Adrenal gland (tissue), 12 donors: ENCODE measurements around the gene PSMB2. TPM values are rescaled to one million over a fixed set of nuclear protein-coding genes. Genes with fewer than 3 reads are reported as not detected.
"Not testable (repeated sequence)": the region's sequence is repeated elsewhere in the genome, so short reads cannot be mapped to it uniquely, and the experiment has no call there.

Source experiments
- DNase-seq, 7 donors: peaks; one replicate each; pipeline ENCODE4 v3.0.0-alpha.2; 2019 to 2020
- H3K27ac ChIP-seq, 5 donors: fragments of 200-600 bp; sonication (generic) in 4 of 5; 1 replicate in 3 of 5; 2 replicates in 2 of 5; pipeline versions ENCODE4 v1.5.1 to v1.8.0; 2016 to 2020; ENCODE audit warnings: mild to moderate bottlenecking in 1 of 5
- H3K27me3 ChIP-seq: fragments of 200-600 bp; 2 replicates; pipeline ENCODE4 v1.8.0; 2021
- H3K36me3 ChIP-seq, 2 donors: fragments of 200-600 bp; replicated peaks in 1 of 2; 1 replicate in 1 of 2; 2 replicates in 1 of 2; pipeline versions ENCODE4 v1.5.1 to v1.8.0; 2018 to 2022
- H3K4me1 ChIP-seq, 2 donors: fragments of 200-600 bp; replicated peaks in 1 of 2; 1 replicate in 1 of 2; 2 replicates in 1 of 2; pipeline versions ENCODE4 v1.5.1 to v1.8.0; 2018 to 2021
- H3K4me3 ChIP-seq, 4 donors: fragments of 200-600 bp; sonication (generic) in 3 of 4; one replicate each; pipeline ENCODE4 v1.5.1; 2016 to 2018
- H3K9me3 ChIP-seq, 3 donors: fragments of 200-600 bp; sonication (generic) in 1 of 3; replicated peaks in 1 of 3; 1 replicate in 2 of 3; 2 replicates in 1 of 3; pipeline versions ENCODE4 v1.5.1 to v1.8.0; 2016 to 2021
- CTCF ChIP-seq, 6 experiments: fragments of 450-650 bp in 4 of 6; fragments of 200-600 bp in 2 of 6; sonication (generic) in 1 of 6; IDR thresholded peaks; 1 replicate in 5 of 6; 2 replicates in 1 of 6; pipeline versions ENCODE4 v1.5.1 to v1.8.0; 2016 to 2021; ENCODE audit warnings: antibody characterized with exemption in 6 of 6, mild to moderate bottlenecking in 2 of 6, moderate library complexity in 1 of 6
- POLR2A ChIP-seq, 2 donors: fragments of 450-650 bp; IDR thresholded peaks; one replicate each; pipeline ENCODE4 v1.6.1; 2017; ENCODE audit warnings: antibody characterized with exemption in 2 of 2, mild to moderate bottlenecking in 2 of 2, moderate library complexity in 1 of 2
- WGBS, 4 donors: extraction: QIAGEN DNeasy Blood & Tissue Kit in 2 of 4; methylation state at CpG; one replicate each; pipeline versions ENCODE4 v1.1.5 to v1.1.7; 2013 to 2017; 5-methylcytosine and 5-hydroxymethylcytosine counted together
- intact Hi-C, 2 donors: fragments of 100-400 bp; cut with DNase I; formaldehyde crosslinking; loops; one replicate each; pipeline versions ENCODE4 v1.14.1 to v1.15.0; 2022 to 2023
- polyA plus RNA-seq, 3 donors: library from polyadenylated mRNA; stranded (reverse); fragments of 200-250 nt in 2 of 3; fragments of 350-450 nt in 1 of 3; fragmentation: Illumina TruSeq in 1 of 3; extraction: RNeasy Lipid Tissue Mini Kit (QIAGEN cat#74804) in 1 of 3; gene quantifications; one replicate each; pipeline ENCODE4 v1.2.3, GENCODE V29; 2013 to 2014
- total RNA-seq, 9 donors: library from RNA; depleted of rRNA in 4 of 9; stranded (reverse); fragments of >200 nt in 4 of 9; fragments of 120-200 nt in 1 of 9; fragmentation: NEBNext Ultra II Directional in 1 of 9; extraction: Animal tissue kit (Norgen Biotek cat#: 25700) in 1 of 9; gene quantifications; one replicate each; pipeline versions ENCODE4 v1.1.0 to v1.2.4, GENCODE V29; 2013 to 2023
- donor health status: healthy with polysubstance abuse.
- donor health status: Bipolar disorder and iron deficiency.
- donor health status: DM: yes; HTN: yes; CAD: no.
- donor health status: DM: no; HTN: no; CAD: no.
- donor health status: DM: no; HTN: no; CAD: no.
- donor health status: DM: yes; HTN: yes; CAD: no.

The PSMB2 gene
- total and polyA plus RNA-seq, 12 donors, result 23.5 to 120 (median 51.0) TPM

GRCh38 chr1:35580949-35581388, 60.4 kb downstream of the PSMB2 start:
- intact Hi-C loops, result no loop called here
- H3K4me1 ChIP-seq, result peaks cover 0 to 4% of the 10 kb centered on the region in 2 donors
- H3K27ac ChIP-seq, result no peak overlapping the region
- no peak for DNase-seq
- peaks cover 10% of the 10 kb centered on the region for H3K27me3 ChIP-seq
- no peak for TF ChIP-seq POLR2A (IDR thresholded peaks at IDR 0.05)
- TF ChIP-seq CTCF (IDR thresholded peaks at IDR 0.05), result no peak
- WGBS, 4 donors, result 73 to 77% (median 75%) methylated on average over 4 of the region's 4 CpGs
- no peaks in the 10 kb centered on the region for H3K36me3 ChIP-seq
- H3K9me3 ChIP-seq, result no peaks in the 10 kb centered on the region
- no peak overlapping the region for H3K4me3 ChIP-seq

GRCh38 chr1:35577071-35577998, 64.0 kb downstream of the PSMB2 start:
- Histone ChIP-seq H3K4me1 (peaks cover 6 to 15% of the 10 kb centered on the region in 2 donors), H3K36me3 (no peaks in the 10 kb centered on the region), H3K9me3 (no peaks in the 10 kb centered on the region), H3K4me3 (peak overlapping the region in 1 of 4 donors; percentile 52), H3K27ac (no peak overlapping the region), H3K27me3 (peaks cover 31% of the 10 kb centered on the region)
- DNase-seq, result peak in 1 of 7 donors; percentile 47
- WGBS, 4 donors, result 5 to 13% (median 9%) methylated on average over 16 to 70 of the region's 70 CpGs
- intact Hi-C loops, result no loop called here
- no peak for TF ChIP-seq CTCF (IDR thresholded peaks at IDR 0.05)
- no peak for TF ChIP-seq POLR2A (IDR thresholded peaks at IDR 0.05)

- Histone ChIP-seq H3K4me3 (peak overlapping the region in 1 of 4 donors; percentile 52), H3K4me1 (peaks cover 6 to 15% of the 10 kb centered on the region in 2 donors), H3K27me3 (peaks cover 31% of the 10 kb centered on the region)
- H3K27ac ChIP-seq, H3K36me3 ChIP-seq, H3K9me3 ChIP-seq, intact Hi-C loops, DNase-seq: not testable (repeated sequence)
- WGBS, 4 donors, result 8 to 34% (median 12%) methylated on average over 5 to 37 of the region's 37 CpGs
Observed at GRCh38 chr1:35576766-35577070, 64.6 kb downstream of the PSMB2 start.

- intact Hi-C loops, result no loop called here
Observed at GRCh38 chr1:35576061-35576765, 65.1 kb downstream of the PSMB2 start.

More at GRCh38 chr1:35576061-35576765, 65.1 kb downstream of the PSMB2 start:
- Histone ChIP-seq H3K4me3 (peak overlapping the region in 1 of 4 donors; percentile 52), H3K27ac (no peak overlapping the region), H3K9me3 (no peaks in the 10 kb centered on the region), H3K27me3 (peaks cover 31% of the 10 kb centered on the region), H3K36me3 (no peaks in the 10 kb centered on the region), H3K4me1 (peaks cover 6 to 15% of the 10 kb centered on the region in 2 donors)
- WGBS, 4 donors, result 64 to 79% (median 75%) methylated on average over 5 to 10 of the region's 10 CpGs
- DNase-seq, result no peak
- no peak for TF ChIP-seq CTCF (IDR thresholded peaks at IDR 0.05)
- TF ChIP-seq POLR2A (IDR thresholded peaks at IDR 0.05), result no peak
